K562 (cell line): ENCODE results near the gene DENND1A. TPM values are rescaled to one million over a fixed set of nuclear protein-coding genes. Genes with fewer than 3 reads are reported as not detected.

Experiments used
- ATAC-seq: fragments of 200-7000 bp; cut with Tn5 transposase; 3 replicates; pipeline ENCODE4 v1.9.1; 2020; ENCODE audit warnings: moderate library complexity
- BruUV-seq: library from RNA; stranded (reverse); fragments of 400-500 nt; replicated peaks from 2 replicates; lab custom pipeline; 2021; lab: Mats Ljungman, UMichigan
- CTCF ChIA-PET: fragments of 300-600 bp; formaldehyde crosslinking; extraction: SDS; loops from one replicate; lab custom pipeline; 2021; ENCODE audit warnings: low intra/inter-chr PET ratio; lab: Yijun Ruan, JAX
- POLR2A ChIA-PET: fragments of 300-600, 350-650 bp; sonication (Branson Sonifier 250); formaldehyde crosslinking; extraction: SDS; loops from one replicate; lab custom pipeline; 2021; ENCODE audit warnings: antibody characterized with exemption, inconsistent platforms; lab: Yijun Ruan, JAX
- DNase-seq, 4 experiments: peaks; one replicate each; pipeline versions ENCODE4 v3.0.0 to v3.0.0-alpha.2; 2011 to 2018; ENCODE audit warnings: low spot score in 3 of 4, mixed read lengths in 3 of 4; ENCODE audit errors: extremely low read depth in 1 of 4
- FAIRE-seq: peaks from 2 replicates; lab custom pipeline; 2011; peaks lifted over from hg19 to GRCh38; lab: Jason Lieb, UNC
- H2AFZ ChIP-seq: 2 replicates; pipeline ENCODE4 v1.6.0; 2011; ENCODE audit warnings: low read depth, low read length, control low read depth, inconsistent platforms
- H3K27ac ChIP-seq: fragments of 200-600 bp; 3 replicates; pipeline ENCODE4 v1.8.0; 2011; ENCODE audit warnings: low read depth, mild to moderate bottlenecking, control low read depth, inconsistent platforms, low read length, moderate library complexity, mixed read lengths; ENCODE audit errors: extremely low read depth
- H3K27me3 ChIP-seq, 2 experiments: fragments of 300-600 bp in 1 of 2; 2 replicates in 1 of 2; 3 replicates in 1 of 2; pipeline versions ENCODE4 v1.6.0 to v1.8.0; 2011; ENCODE audit warnings: inconsistent platforms in 2 of 2, low read length in 2 of 2, mild to moderate bottlenecking in 1 of 2, mixed read lengths in 1 of 2, moderate library complexity in 1 of 2; ENCODE audit not compliant: control insufficient read depth in 2 of 2, insufficient read depth in 2 of 2
- H3K36me3 ChIP-seq: fragments of 300-600 bp; 3 replicates; pipeline ENCODE4 v1.8.0; 2011; ENCODE audit warnings: mild to moderate bottlenecking, low read length, inconsistent platforms; ENCODE audit not compliant: control insufficient read depth, insufficient read depth
- H3K4me1 ChIP-seq, 2 experiments: fragments of 200-600 bp in 1 of 2; replicated peaks in 1 of 2; 2 replicates in 1 of 2; 3 replicates in 1 of 2; pipeline versions ENCODE4 v1.5.1 to v1.8.0; 2011; ENCODE audit warnings: inconsistent platforms in 2 of 2, low read length in 2 of 2, mild to moderate bottlenecking in 1 of 2, mixed read lengths in 1 of 2, moderate library complexity in 1 of 2; ENCODE audit not compliant: control insufficient read depth in 2 of 2, insufficient read depth in 2 of 2
- H3K4me2 ChIP-seq: 2 replicates; pipeline ENCODE4 v1.6.1; 2011; ENCODE audit warnings: low read length, control low read depth, inconsistent platforms, mixed read lengths; ENCODE audit not compliant: insufficient read depth
- H3K4me3 ChIP-seq: fragments of 200-600 bp; sonication (generic), shearing (Covaris generic); 2 replicates; pipeline ENCODE4 v1.5.1; 2016; ENCODE audit warnings: control low read depth, inconsistent platforms
- H3K79me2 ChIP-seq: fragments of 200-600 bp; 3 replicates; pipeline ENCODE4 v1.8.0; 2011; ENCODE audit warnings: low read length, inconsistent platforms; ENCODE audit not compliant: control insufficient read depth, insufficient read depth
- H3K9ac ChIP-seq, 2 experiments: 2 replicates each; pipeline versions ENCODE4 v1.6.0 to v1.6.1; 2011; ENCODE audit warnings: low read depth in 2 of 2, low read length in 2 of 2, control low read depth in 1 of 2, inconsistent platforms in 1 of 2, mild to moderate bottlenecking in 1 of 2, mixed read lengths in 1 of 2; ENCODE audit not compliant: insufficient read depth in 1 of 2
- H3K9me1 ChIP-seq: one replicate; pipeline ENCODE4 v1.6.0; 2011; ENCODE audit warnings: inconsistent platforms, mild to moderate bottlenecking, low read length, moderate library complexity; ENCODE audit not compliant: control insufficient read depth, insufficient read depth
- H3K9me3 ChIP-seq: replicated peaks from 2 replicates; pipeline ENCODE4 v1.5.1; 2011; ENCODE audit warnings: low read depth, low read length, inconsistent platforms; ENCODE audit not compliant: control insufficient read depth, insufficient read depth
- H4K20me1 ChIP-seq: replicated peaks from 2 replicates; pipeline ENCODE4 v1.6.1; 2011; ENCODE audit warnings: low read length, inconsistent platforms, mixed read lengths; ENCODE audit not compliant: control insufficient read depth, insufficient read depth
- ATF7 ChIP-seq: fragments of 450-650 bp; IDR thresholded peaks from 2 replicates; pipeline ENCODE4 v1.7.1; 2014; ENCODE audit warnings: mild to moderate bottlenecking, moderate library complexity
- BHLHE40 ChIP-seq: IDR thresholded peaks from 2 replicates; pipeline ENCODE4 v1.6.1; 2011; ENCODE audit warnings: low read length, improper control_type of control experiment
- CEBPB ChIP-seq: fragments of 450-650 bp; IDR thresholded peaks from 2 replicates; pipeline ENCODE4 v1.6.1; 2016; ENCODE audit warnings: missing genetic modification characterization, missing compliant biosample characterization
- EP400 ChIP-seq: fragments of 450-650 bp; IDR thresholded peaks from 2 replicates; pipeline ENCODE4 v1.6.1; 2017; ENCODE audit warnings: antibody characterized with exemption, mild to moderate bottlenecking, moderate library complexity
- ESRRA ChIP-seq: fragments of 450-650 bp; IDR thresholded peaks from 2 replicates; pipeline ENCODE4 v1.6.1; 2014; ENCODE audit warnings: low read depth, mild to moderate bottlenecking, moderate library complexity, borderline replicate concordance
- MCM3 ChIP-seq: fragments of 450-650 bp; IDR thresholded peaks from 2 replicates; pipeline ENCODE4 v1.6.1; 2016
- MYC ChIP-seq, 2 experiments: fragments of 250-450 bp in 1 of 2; sonication (Bioruptor Pico) in 1 of 2; IDR thresholded peaks; 2 replicates each; pipeline versions ENCODE4 v1.5.1 to v1.6.1; 2012 to 2021; ENCODE audit warnings: low read depth in 2 of 2, borderline replicate concordance in 1 of 2, improper control_type of control experiment in 1 of 2, low read length in 1 of 2, mild to moderate bottlenecking in 1 of 2, moderate library complexity in 1 of 2
- RCOR1 ChIP-seq, 2 experiments: IDR thresholded peaks; 2 replicates each; pipeline ENCODE4 v1.6.1; 2012; ENCODE audit warnings: low read depth in 2 of 2, low read length in 2 of 2, borderline replicate concordance in 1 of 2, improper control_type of control experiment in 1 of 2
- SPI1 ChIP-seq: IDR thresholded peaks from 2 replicates; pipeline ENCODE4 v1.6.1; 2011; ENCODE audit warnings: low read depth, low read length, control low read depth, borderline replicate concordance
- ZNF551 ChIP-seq: fragments of 250-450 bp; sonication (Bioruptor Pico); IDR thresholded peaks from 2 replicates; pipeline ENCODE4 v1.5.0; 2021; ENCODE audit warnings: mild to moderate bottlenecking, moderate library complexity
- WGBS: fragments of 100-300 bp; shearing (Covaris generic); methylation state at CpG from one replicate; pipeline ENCODE4 v1.1.6; 2016; ENCODE audit warnings: low coverage, mixed read lengths; ENCODE audit not compliant: insufficient coverage; ENCODE audit errors: missing lambda C conversion rate; 5-methylcytosine and 5-hydroxymethylcytosine counted together
- in situ Hi-C: fragments of 300-500 bp; cut with MboI; formaldehyde crosslinking; loops from 4 replicates; pipeline ENCODE4 v1.15.0; 2018; ENCODE audit warnings: inconsistent platforms, mixed read lengths
- intact Hi-C: fragments of 100-400 bp; cut with micrococcal nuclease; formaldehyde crosslinking; loops from 2 replicates; pipeline ENCODE4 v1.14.2; 2022
- polyA plus RNA-seq, 8 experiments: library from polyadenylated mRNA; depleted of rRNA in 4 of 8; stranded (reverse) in 5 of 8; unstranded in 3 of 8; fragments of >200 nt; fragmentation: Nextera tagmentation in 2 of 8; fragmentation: Illumina TruSeq in 1 of 8; extraction: Ambion mirVana in 2 of 8; extraction: Trizol in 1 of 8; gene quantifications; 2 replicates each; pipeline versions ENCODE4 v1.2.1 to v1.2.3, GENCODE V29; 2011 to 2014; ENCODE audit warnings: inconsistent platforms in 1 of 8, missing spikeins in 1 of 8
- total RNA-seq, 7 experiments: library from RNA; depleted of rRNA in 6 of 7; stranded (reverse); fragments of >200 nt in 6 of 7; fragmentation: Illumina TruSeq in 2 of 7; extraction: Trizol in 2 of 7; gene quantifications; 2 replicates each; pipeline versions ENCODE4 v1.2.1 to v1.2.3, GENCODE V29; 2011 to 2021; ENCODE audit warnings: low replicate concordance in 1 of 7
- TF ChIP-seq, protein P1 (sequence below): fragments of 200-800 bp; sonication (Bioruptor generic); IDR thresholded peaks from 2 replicates; pipeline ENCODE4 v1.6.1; 2017; ENCODE audit warnings: missing genetic modification characterization, missing compliant biosample characterization
- TF ChIP-seq, protein P2 (sequence below): sonication (generic); formaldehyde crosslinking; IDR thresholded peaks from 2 replicates; pipeline ENCODE4 v1.8.1; 2022; ENCODE audit warnings: missing genetic modification reagents
- TF ChIP-seq, protein P3 (sequence below): sonication (generic); formaldehyde crosslinking; IDR thresholded peaks from 2 replicates; pipeline ENCODE4 v1.9.0; 2022; ENCODE audit warnings: mild to moderate bottlenecking, missing genetic modification reagents
- TF ChIP-seq, protein P4 (sequence below): fragments of 450-650 bp; IDR thresholded peaks from 2 replicates; pipeline ENCODE4 v1.6.1; 2016; ENCODE audit warnings: low read depth, mild to moderate bottlenecking, moderate library complexity

Gene DENND1A
- total and polyA plus RNA-seq, 9 of the 15 experiments (the other 6 are each of a cell fraction or from before 2014, with no cell fraction given): 7.6 to 29.5 (median 15.7) TPM

DNA sequence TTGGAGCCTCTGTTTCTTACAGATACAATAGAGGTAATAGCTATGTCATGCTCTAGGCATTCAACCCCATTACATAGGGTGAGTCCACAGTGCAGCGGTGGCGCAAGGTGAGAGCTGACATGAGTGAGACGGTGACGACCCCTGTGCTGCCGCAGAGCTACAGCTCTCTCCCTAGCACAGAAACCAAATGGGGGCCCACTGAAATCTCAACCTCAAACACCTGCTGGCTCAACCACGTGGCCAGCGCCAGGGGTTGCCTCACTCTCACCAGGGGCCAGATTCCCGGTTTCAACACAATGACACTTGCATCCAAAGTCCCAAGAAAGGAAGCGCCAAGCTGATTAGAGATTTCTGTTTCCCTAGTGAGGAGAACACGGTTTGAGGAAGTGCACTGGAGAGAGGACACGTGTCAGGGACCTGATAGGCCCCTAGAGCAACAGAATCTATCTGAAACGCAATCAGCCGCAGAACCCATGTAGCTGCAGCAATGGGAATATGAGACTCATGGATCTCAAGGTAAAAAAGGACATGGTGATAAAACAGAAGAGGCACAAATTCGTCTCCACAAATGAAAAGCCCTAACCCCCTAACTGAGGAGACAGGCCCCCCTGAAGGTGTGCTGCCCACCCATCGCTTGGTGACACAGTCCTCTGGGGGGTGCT, 459.7 kb downstream of the DENND1A start:
- WGBS: 47% methylated on average over 15 of the region's 15 CpGs
- no peak overlapping the region for H3K27ac ChIP-seq
- no peak for FAIRE-seq
- peak; percentile 33; the same call in 1 of the 2 replicates for TF ChIP-seq ATF7
- TF ChIP-seq, protein P1, sequence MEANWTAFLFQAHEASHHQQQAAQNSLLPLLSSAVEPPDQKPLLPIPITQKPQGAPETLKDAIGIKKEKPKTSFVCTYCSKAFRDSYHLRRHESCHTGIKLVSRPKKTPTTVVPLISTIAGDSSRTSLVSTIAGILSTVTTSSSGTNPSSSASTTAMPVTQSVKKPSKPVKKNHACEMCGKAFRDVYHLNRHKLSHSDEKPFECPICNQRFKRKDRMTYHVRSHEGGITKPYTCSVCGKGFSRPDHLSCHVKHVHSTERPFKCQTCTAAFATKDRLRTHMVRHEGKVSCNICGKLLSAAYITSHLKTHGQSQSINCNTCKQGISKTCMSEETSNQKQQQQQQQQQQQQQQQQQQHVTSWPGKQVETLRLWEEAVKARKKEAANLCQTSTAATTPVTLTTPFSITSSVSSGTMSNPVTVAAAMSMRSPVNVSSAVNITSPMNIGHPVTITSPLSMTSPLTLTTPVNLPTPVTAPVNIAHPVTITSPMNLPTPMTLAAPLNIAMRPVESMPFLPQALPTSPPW (CRISPR knock-in tag): no peak
- TF ChIP-seq ZNF551: no peak
- TF ChIP-seq ESRRA: peak; percentile 46; the same call in 1 of the 2 replicates
- peak; percentile 30; the same call in 1 of the 2 replicates for TF ChIP-seq EP400
- TF ChIP-seq CEBPB (tag): peak; percentile 59
- TF ChIP-seq, protein P2, sequence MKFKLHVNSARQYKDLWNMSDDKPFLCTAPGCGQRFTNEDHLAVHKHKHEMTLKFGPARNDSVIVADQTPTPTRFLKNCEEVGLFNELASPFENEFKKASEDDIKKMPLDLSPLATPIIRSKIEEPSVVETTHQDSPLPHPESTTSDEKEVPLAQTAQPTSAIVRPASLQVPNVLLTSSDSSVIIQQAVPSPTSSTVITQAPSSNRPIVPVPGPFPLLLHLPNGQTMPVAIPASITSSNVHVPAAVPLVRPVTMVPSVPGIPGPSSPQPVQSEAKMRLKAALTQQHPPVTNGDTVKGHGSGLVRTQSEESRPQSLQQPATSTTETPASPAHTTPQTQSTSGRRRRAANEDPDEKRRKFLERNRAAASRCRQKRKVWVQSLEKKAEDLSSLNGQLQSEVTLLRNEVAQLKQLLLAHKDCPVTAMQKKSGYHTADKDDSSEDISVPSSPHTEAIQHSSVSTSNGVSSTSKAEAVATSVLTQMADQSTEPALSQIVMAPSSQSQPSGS (CRISPR knock-in tag): no peak
- no peak for TF ChIP-seq MCM3
- peak; percentile 80 for TF ChIP-seq BHLHE40
- peak; percentile 98 for TF ChIP-seq SPI1
- TF ChIP-seq, protein P3, sequence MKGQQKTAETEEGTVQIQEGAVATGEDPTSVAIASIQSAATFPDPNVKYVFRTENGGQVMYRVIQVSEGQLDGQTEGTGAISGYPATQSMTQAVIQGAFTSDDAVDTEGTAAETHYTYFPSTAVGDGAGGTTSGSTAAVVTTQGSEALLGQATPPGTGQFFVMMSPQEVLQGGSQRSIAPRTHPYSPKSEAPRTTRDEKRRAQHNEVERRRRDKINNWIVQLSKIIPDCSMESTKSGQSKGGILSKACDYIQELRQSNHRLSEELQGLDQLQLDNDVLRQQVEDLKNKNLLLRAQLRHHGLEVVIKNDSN: peak; percentile 80
- peak in 1 of 2 experiments; percentile 66; a peak in 1 of 4 replicates for TF ChIP-seq RCOR1 (IDR thresholded peaks at IDR 0.05; ENCODE audit: borderline replicate concordance in 1 of 2, low read depth in 2 of 2, low read length in 2 of 2)
- peak; percentile 83 for TF ChIP-seq MYC (IDR thresholded peaks at IDR 0.05; ENCODE audit: low read depth, low read length)
- TF ChIP-seq MYC (CRISPR knock-in tag; IDR thresholded peaks at IDR 0.05; ENCODE audit: borderline replicate concordance, low read depth): no peak
- TF ChIP-seq, protein P4, sequence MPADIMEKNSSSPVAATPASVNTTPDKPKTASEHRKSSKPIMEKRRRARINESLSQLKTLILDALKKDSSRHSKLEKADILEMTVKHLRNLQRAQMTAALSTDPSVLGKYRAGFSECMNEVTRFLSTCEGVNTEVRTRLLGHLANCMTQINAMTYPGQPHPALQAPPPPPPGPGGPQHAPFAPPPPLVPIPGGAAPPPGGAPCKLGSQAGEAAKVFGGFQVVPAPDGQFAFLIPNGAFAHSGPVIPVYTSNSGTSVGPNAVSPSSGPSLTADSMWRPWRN: peak; percentile 71; the same call in 1 of the 2 replicates

More for the DNA sequence above, 459.7 kb downstream of the DENND1A start:
- Histone ChIP-seq H3K4me2 (peak overlapping the region; percentile 32; the same call in 1 of the 2 replicates), H2AFZ (peak overlapping the region; percentile 25; the same call in 1 of the 2 replicates), H3K27me3 (no peaks in the 10 kb centered on the region), H3K4me3 (no peak overlapping the region), H3K36me3 (no peaks in the 10 kb centered on the region), H3K79me2 (no peaks in the 10 kb centered on the region), H3K9me1 (no peaks in the 10 kb centered on the region), H4K20me1 (0 out of 2 replicates have a peak, but pooled peaks cover 6% of the 10 kb centered on the region), H3K9ac (peak overlapping the region in 1 of 2 experiments; percentile 74; a peak in 1 of 4 replicates), H3K4me1 (peaks cover 11 to 12% of the 10 kb centered on the region in 2 experiments), H3K9me3 (no peaks in the 10 kb centered on the region)
- intact Hi-C loops (no loop called here), in situ Hi-C loops (no loop called here)
- BruUV-seq: no TSS peak
- DNase-seq (peak in 1 of 4 experiments; percentile 29), ATAC-seq (peak; percentile 65)
- ChIA-PET POLR2A (interaction anchor here (0.8 to 2.3 kb wide), 3 partner anchors 10 to 11 kb away, joined by 3 to 9 read pairs (median 4); no protein-coding TSS in a partner anchor), CTCF (no interaction called here)
